Renal pelvis (tissue), 12 donors: ENCODE data around the gene MYO1D. TPM values are rescaled to one million over a fixed set of nuclear protein-coding genes. Genes with fewer than 3 reads are reported as not detected.
"Not testable (repeated sequence)": the region's sequence is repeated elsewhere in the genome, so short reads cannot be mapped to it uniquely, and the experiment has no call there.

ENCODE experiments used
- DNase-seq: peaks from one replicate; pipeline ENCODE4 v3.0.0-alpha.2; 2013
- long read RNA-seq, 16 experiments: transcript quantifications; one replicate each; lab custom pipeline, GENCODE V29; 2026
- polyA plus RNA-seq, 3 donors: library from polyadenylated mRNA; unstranded; fragments of 120-200 nt; gene quantifications; one replicate each; pipeline ENCODE4 v1.2.1, GENCODE V29; 2013; ENCODE audit not compliant: insufficient read length in 3 of 3

The MYO1D gene
- polyA plus RNA-seq = 10 to 100 TPM; 26.1 to 30.1 (median 27.8) TPM
- long read RNA-seq, donor 1, full-length matches to known transcripts = 1 of 1 reads
- long read RNA-seq, donor 1, partial matches to known transcripts = 0 of 1 reads
- long read RNA-seq, donor 1, other reads (novel, unspliced or antisense) = 0 of 1 reads
- long read RNA-seq, donor 2, full-length matches to known transcripts = 1 of 1 reads
- long read RNA-seq, donor 2, partial matches to known transcripts = 0 of 1 reads
- long read RNA-seq, donor 2, other reads (novel, unspliced or antisense) = 0 of 1 reads
- long read RNA-seq, donor 3, full-length matches to known transcripts = 1 of 1 reads
- long read RNA-seq, donor 3, partial matches to known transcripts = 0 of 1 reads
- long read RNA-seq, donor 3, other reads (novel, unspliced or antisense) = 0 of 1 reads
- long read RNA-seq, donor 4 = 0 reads
- long read RNA-seq, donor 5, partial matches to known transcripts = 200 of 274 reads
- long read RNA-seq, donor 5, other reads (novel, unspliced or antisense) = 74 of 274 reads
- long read RNA-seq, donor 6, partial matches to known transcripts = 9 of 10 reads
- long read RNA-seq, donor 6, other reads (novel, unspliced or antisense) = 0 of 10 reads
- long read RNA-seq, donor 7, full-length matches to known transcripts = 5 of 5 reads
- long read RNA-seq, donor 7, partial matches to known transcripts = 0 of 5 reads
- long read RNA-seq, donor 7, other reads (novel, unspliced or antisense) = 0 of 5 reads
- long read RNA-seq, donor 8 = 0 reads
- long read RNA-seq, donor 9, full-length matches to known transcripts = 9 of 9 reads
- long read RNA-seq, donor 9, partial matches to known transcripts = 0 of 9 reads
- long read RNA-seq, donor 9, other reads (novel, unspliced or antisense) = 0 of 9 reads
- long read RNA-seq, donor 10, full-length matches to known transcripts = 3 of 3 reads
- long read RNA-seq, donor 10, partial matches to known transcripts = 0 of 3 reads
- long read RNA-seq, donor 10, other reads (novel, unspliced or antisense) = 0 of 3 reads
- long read RNA-seq, donor 11, full-length matches to known transcripts = 3 of 3 reads
- long read RNA-seq, donor 11, partial matches to known transcripts = 0 of 3 reads
- long read RNA-seq, donor 11, other reads (novel, unspliced or antisense) = 0 of 3 reads
- long read RNA-seq, donor 12, full-length matches to known transcripts = 2 of 2 reads
- long read RNA-seq, donor 12, partial matches to known transcripts = 0 of 2 reads
- long read RNA-seq, donor 12, other reads (novel, unspliced or antisense) = 0 of 2 reads
- long read RNA-seq, donor 13, full-length matches to known transcripts = 1 of 1 reads
- long read RNA-seq, donor 13, partial matches to known transcripts = 0 of 1 reads
- long read RNA-seq, donor 13, other reads (novel, unspliced or antisense) = 0 of 1 reads
- long read RNA-seq, donor 14 = 0 reads
- long read RNA-seq, donor 15 = 0 reads
- long read RNA-seq, donor 16, full-length matches to known transcripts = 1 of 1 reads
- long read RNA-seq, donor 16, partial matches to known transcripts = 0 of 1 reads
- long read RNA-seq, donor 16, other reads (novel, unspliced or antisense) = 0 of 1 reads

DNA sequence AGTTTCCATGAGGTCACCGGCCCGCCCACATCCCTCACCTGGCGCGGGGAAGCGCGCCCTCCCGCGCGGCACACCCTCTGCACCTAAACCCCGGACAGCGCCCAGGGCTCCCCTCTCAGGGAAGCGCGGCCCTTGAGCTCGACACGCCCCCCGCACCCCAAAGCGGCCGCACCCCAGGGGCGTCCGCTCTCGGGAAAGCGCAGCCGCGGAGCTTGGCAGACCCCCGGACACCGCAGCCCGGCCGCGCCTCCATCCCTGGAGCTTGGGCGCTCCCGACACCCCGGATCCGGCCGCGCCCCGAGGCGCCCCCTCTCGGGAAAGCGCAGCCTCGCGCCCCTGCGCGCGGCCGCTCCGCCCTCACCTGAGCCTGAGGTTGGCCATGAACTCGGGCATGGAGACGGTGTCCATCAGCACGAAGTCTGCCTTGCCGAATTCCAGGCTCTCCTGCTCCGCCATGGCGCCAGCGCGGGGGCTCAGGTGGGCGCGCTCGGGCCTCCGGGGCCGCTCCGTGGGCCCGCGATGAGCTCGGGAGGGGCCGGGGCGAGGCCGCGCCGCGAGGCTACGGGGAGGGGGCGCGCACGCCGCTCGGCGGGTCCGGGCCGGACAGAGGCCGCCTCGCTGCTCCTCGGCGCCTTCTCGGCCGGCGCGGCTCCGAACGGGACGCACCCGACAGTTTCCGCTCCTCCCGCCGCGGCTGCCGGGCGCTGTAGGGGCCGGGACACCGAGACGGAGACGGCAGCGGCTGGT is at the start of gene MYO1D:
Gene MYO1D (minus strand): TSS at position 708 of the 747 bp plus-strand sequence. CDS start 252 bp downstream, at position 456.
- DNase-seq = peak; percentile 46

GRCh38 chr17:32926183-32926582 is 49.3 kb upstream of the MYO1D start:
- DNase-seq = no peak

DNA sequence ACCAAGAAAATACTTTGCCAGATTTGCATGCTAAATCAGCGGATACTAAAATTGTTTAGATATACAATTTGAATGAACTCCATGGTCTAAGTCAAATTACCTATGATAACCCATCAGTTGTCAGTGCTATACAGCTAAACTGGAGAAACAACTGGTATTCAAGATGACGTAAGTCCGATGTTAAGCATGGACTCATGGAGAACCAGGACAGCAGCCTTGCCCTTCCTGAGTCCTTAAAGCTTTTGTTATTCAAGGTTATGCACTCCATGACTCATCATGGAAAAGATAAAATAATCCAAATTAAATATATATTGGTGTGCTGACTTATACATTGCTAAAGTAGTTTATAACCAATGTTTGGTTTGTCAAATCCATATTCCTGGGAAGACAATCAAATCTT is 47.0 kb upstream of the MYO1D start:
- not testable (repeated sequence) for DNase-seq

DNA sequence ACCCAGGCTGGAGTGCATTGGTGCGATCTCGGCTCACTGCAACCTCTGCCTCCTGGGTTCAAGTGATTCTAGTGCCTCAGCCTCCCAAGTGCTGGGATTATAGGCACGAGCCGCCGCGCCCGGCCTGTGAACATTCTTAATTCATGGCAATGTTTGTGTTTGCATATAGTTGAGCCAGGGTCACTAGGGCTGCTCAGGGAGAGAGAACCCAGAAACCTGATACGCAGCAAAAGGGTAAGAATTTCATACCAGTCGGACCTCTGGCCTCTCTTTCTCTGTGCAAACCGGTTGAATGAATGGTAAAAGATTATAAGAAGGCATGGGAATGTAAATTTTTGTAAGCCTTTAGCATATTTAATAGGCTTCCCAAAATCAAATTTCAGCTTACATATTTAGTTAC is 44.1 kb upstream of the MYO1D start:
- DNase-seq = no peak

DNA sequence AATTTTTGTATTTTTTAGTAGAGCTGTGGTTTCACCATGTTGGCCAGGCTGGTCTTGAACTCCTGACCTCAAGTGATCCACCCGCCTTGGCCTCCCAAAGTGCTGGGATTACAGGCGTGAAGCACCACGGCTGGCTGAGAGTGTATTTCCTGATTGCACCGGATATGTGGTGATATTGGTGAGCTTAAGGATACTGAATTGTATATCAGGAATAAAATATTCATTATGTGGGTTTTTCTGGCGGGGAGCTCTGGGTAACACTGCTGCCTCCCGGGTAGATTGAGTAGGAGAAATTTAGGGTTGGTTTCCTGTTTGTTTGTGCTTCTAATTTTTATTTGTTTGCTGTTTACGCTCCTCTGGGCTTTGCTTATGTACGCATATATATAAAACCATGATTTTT is 43.4 kb upstream of the MYO1D start:
- DNase-seq = no peak

- DNase-seq = not testable (repeated sequence)
These were observed 43.0 kb upstream of the MYO1D start for GRCh38 chr17:32919876-32920275.

- no peak for DNase-seq
These were observed 40.9 kb upstream of the MYO1D start for GRCh38 chr17:32917842-32918241.

- no peak for DNase-seq
These were observed 40.2 kb upstream of the MYO1D start for GRCh38 chr17:32917081-32917480.

DNA sequence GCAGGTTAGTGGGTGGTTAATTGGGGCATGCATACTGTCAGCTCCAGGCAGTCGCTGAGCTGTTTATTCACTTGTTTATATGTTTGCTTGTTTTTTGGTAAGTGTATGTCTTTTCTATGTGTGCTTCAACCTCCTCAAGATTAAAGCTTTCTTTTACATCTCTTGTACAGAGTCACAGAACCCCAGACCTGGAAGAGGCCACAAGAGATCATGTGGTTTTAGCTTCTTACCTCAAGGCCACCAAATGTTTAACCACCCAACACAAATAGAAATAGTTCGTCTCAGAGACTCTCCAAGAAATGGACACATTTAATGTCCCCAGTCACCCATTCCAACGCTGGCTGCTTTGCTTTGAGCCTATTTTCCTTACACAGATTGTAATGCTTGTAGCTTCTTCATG is 39.2 kb upstream of the MYO1D start:
- no peak for DNase-seq

GRCh38 chr17:32915245-32915644 is 38.3 kb upstream of the MYO1D start:
- DNase-seq = no peak

GRCh38 chr17:32914181-32914580 is 37.3 kb upstream of the MYO1D start:
- no peak for DNase-seq

DNA sequence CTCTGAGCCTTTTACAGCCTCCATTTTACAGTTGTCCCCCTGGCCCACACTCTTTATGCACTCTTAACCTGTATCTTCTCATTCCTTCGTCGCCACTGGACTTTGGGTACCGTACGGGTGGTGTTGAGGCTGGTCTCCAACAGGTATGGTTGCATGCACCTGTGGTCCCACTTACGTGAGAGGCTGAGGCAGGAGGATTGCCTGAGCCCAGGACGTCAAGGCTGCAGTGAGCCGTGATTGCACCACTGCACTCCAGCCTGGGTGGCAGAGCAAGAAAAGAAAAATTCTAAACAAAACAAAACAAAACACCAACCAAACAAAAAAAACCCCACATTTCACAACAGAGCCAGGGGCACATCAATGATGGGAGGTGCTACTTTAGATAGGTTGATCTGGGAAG is 36.7 kb upstream of the MYO1D start:
- DNase-seq = no peak

DNA sequence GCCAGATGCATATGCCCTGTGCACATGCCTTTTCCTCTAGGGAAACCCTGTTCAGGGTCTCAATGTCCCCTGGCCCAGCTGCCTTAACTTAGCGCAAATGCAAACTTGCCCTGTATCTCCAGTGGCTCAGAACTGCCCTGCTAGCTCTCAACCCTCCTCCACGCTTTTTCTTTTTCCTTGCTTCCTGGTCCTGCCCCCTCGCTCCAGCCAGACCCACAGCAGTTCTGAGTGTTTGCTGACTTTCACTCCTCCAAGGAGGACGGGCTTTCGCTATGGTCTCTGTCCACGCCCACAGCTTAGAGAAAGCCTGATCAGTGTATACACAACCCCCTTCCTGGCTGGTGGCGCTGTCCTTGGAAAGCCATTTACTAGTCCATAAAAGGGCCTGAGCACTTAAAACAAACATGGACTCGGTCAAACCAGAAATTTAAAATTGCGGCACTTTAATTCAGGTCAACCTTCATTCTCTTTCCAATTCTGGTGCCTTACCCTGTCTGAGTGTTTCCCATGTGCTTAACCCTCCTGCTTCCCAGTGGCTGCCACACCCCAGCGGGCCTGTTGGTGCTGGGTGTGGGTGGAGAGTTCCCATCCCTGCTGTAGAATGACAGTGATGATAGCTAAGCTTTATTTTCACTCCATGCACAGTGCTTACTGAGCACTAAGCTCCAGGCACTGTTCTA is 35.4 kb upstream of the MYO1D start:
- peak; percentile 64 for DNase-seq

GRCh38 chr17:32910769-32911168 is 33.8 kb upstream of the MYO1D start:
- DNase-seq = no peak

GRCh38 chr17:32909787-32910369 is 33.0 kb upstream of the MYO1D start:
- DNase-seq = peak; percentile 81

DNA sequence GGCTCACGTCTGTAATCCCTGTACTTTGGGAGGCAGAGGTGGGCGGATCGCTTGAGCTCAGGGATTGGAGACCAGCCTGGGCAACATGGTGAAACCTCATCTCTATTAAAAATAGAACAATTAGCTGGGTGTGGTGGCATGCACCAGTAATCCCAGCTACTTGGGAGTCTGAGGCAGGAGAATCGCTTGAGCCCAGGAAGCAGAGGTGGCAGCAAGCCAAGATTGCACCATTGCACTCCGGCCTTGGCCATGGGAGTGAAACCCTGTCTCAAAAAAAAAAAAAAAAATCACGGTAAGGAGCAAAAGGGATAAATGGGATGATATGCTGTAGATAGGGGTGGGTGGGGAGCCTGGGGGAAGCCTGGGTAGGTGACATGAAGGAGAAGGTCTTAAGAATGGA is 30.7 kb upstream of the MYO1D start:
- no peak for DNase-seq

DNA sequence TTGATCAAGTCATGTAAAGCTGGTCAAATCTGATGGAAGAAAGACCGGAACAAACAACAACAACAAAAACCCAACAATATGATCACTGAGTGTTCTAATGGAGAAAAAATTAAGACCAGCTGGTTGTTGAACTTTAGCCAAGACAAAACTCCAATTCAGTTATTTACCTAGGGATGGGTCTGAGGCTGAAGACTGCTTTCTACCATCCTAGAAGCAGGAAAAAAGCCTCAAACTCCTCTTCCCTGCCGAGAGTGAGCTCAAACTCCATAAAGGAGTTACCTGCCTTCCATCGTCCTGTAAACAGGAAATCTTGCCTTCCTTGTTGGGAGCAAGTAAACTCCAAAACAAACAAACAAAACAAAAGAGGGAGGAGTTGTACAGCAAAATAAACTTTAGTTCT is 28.0 kb upstream of the MYO1D start:
- no peak for DNase-seq

DNA sequence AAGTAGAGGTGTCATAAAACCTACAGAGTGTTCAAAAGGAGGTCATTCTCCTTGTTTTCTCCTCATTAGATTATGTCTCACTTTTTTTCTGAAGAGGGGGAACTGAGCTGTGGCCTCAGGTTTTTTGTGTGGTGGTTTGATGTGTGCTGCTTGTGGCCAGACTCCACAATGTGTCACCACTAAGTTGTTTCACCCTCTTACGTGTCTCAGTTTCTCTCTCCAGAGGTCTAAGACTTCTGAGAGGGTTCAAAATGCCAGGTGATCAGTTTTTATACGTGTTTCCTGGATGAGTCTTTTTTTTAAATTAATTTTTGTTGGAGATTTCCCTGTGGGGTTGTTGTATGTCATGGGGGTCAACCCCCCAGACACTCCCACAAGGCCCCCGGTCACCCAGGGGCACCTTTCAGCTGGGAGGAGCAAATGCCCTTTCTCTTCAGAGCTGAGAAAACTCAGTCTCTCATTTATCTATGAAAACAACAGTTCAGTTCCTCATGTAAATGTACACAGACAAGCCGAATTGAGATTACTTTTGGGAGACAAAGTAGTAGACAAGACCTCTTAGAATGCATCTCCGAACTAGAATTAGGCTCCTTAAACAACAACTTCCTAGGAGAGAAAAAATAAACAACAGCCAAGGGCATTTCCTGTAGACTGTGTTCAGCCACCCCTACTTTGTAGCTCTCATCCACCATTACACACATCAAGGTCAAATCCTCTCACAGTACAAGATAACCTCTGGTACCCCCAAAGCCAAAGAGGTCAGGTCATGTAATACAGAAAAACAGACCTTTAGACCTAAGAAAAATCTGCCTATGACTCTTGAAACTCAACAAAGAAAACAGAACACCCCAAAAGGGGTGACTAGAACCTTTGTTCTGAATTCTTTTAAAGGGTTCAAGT is 27.1 kb upstream of the MYO1D start:
- DNase-seq = no peak

GRCh38 chr17:32901743-32902142 is 24.8 kb upstream of the MYO1D start:
- DNase-seq = no peak
